IPS-NIHi11 (cell line): ENCODE data around the gene EFHC2.

ENCODE experiments used
- DNase-seq: peaks from one replicate; pipeline ENCODE4 v3.0.0; 2012; ENCODE audit warnings: mixed read lengths, low spot score

Gene EFHC2

DNA sequence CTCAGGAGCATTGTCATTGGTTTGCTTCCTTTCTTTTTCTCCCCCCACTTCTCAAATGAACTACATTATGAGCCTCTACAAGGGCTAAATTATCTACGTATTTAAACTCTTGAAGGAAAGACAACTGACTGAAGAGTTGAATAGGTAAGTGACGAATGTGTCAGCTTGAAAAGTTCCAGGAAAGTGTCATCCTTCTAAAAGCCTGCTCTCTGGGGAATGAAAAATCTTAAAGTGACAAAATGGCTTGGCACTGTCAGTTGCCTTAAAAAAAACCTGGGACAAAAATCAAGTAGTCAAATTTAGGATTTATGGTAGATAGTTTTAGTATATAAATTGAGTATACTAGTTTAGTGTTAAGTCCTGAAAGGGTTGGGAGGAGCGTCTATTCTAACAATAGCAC is 196.3 kb downstream of the EFHC2 start:
- DNase-seq: no peak

DNA sequence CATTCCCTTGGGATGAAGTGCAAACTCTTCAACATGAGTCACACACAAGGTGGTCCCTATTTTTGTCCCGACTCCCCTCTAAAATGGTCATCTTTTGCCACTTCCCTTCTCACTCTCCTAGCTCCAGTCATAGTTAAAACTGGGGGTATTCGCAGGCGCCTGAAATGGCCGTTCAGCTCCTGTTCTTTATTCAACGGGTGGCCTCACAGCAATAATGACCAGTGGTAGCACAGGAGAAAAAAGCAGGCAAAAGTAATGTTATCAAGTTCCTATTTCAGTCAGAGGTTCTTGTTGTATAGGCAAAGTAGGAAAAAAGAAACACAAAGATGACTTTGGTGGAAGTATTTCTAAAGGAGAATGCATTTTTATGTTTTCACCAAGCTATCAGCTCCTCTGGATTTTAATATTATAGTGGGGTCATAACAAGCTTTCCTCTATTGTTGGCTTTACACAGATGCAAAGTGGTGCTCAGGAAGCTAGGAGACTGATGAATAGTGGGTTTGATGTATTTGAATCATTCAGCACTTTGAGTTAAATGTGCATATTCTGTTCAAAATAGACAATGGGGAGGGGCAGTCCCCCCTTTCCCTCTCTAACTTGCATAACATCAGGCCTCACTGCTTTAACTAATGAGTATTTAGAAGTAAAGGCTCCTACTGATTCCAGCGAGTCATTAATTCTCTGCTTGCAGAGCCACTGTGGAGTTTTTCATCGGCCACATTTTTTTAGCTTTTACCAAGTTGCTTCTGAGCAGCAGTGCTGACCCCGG is 199.1 kb downstream of the EFHC2 start:
- no peak for DNase-seq

DNA sequence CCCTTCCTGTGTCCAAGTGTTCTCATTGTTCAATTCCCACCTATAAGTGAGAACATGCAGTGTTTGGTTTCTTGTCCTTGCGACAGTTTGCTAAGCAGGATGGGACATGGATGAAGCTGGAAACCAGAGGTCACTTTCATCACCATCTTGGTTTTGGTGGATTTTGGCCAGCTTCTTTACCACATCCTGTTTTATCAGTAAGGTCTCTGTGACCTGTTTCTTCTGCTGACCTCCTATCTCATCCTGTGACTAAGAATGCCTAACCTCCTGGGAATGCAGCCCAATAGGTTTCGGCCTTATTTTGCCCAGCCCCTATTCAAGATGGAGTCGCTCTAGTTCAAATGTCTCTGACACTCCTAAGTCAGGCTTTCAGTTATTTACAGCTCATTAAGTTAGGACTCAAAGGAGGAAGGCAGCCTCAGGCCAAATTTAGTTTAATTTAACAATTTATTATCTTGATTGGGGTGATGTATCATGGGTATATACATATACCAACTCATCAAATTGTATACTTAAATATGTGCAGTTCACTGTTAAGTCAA is 200.3 kb downstream of the EFHC2 start:
- no peak for DNase-seq

DNA sequence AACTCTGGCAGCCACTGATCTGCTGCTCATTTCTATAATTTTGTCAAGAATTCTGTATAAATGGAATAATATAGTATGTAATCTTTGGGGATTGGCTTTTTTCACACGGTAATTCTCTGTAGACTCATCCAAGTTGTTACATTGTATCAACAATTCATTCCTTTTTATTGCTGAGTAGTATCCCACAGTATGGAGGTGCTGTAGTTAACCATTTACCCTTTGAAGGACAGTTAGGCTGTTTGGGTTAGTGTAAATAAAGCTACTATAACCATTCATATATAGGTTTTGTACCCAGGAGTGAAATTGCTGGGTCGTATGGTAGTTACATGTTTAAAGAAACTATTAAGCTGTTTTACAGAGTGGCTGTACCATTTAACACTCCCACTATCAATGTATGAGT is 213.3 kb downstream of the EFHC2 start:
- no peak for DNase-seq

DNA sequence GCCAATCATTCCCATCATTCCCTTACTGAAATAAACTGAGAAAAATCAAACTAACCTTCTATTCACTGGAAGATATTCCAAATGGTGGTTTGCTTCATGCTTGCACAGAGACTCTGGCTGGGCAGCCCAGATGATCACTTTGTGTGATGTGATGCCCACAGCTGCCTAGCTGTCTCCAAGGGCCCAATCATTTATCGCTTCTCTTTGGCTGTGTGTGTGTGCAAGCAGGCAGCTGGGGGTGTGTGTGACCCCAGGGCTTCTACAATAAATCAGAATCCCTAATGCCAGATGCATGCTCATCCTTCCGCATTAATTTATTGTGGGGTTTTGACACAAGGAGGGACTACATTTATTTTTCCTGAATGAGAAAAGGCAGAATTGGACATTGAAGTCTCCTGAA is 230.1 kb downstream of the EFHC2 start:
- DNase-seq: no peak

DNA sequence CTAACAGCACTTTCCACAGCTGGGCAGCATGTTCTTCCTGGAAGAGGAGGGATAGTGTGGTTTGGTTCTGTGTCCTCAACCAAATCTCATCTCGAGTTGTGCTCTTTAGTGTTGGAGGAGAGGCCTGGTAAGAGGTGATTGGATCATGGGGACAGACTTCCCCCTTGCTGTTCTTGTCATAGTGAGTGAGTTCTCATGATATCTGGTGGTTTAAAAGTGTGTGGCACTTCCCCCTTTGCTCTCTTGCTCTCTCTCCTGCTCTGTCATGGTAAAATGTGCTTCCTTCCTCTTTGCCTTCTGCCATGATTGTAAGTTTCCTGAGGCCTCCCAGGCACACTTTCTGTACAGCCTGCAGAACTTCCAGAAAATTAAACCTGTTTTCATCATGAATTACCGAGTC is 236.6 kb downstream of the EFHC2 start:
- DNase-seq: no peak

DNA sequence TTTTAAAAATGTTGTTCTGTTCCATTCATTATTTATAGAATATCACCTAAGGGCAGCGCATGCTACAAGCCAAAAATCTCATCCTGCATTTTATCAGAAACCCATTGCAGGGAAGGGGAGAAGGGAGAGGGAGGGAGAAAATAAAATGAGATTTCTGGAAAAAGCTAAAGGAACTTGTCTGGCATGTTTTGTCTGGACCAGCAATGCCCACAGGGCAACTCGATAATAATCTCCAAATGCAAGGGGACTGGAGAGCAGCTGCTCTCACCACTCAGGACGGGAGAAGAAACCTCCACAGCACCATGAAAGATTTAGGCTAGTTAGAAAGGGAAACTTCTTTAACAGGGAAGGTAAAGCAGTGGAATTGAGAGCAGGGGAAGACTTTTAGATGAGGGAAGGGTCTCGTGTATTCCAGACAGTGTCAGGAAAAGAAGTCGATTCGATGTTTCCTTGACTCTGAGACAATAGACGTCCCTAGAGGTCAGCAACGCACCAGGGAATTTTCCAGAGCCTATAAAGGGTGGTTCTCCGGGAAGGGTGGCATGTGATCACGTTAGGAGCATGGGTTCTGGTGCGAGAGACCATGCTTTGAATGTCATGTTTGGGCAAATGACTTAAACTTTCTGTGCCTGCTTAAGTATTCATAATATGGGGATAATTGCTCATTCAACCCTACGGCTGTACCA is 238.1 kb downstream of the EFHC2 start:
- peak; percentile 3 for DNase-seq

DNA sequence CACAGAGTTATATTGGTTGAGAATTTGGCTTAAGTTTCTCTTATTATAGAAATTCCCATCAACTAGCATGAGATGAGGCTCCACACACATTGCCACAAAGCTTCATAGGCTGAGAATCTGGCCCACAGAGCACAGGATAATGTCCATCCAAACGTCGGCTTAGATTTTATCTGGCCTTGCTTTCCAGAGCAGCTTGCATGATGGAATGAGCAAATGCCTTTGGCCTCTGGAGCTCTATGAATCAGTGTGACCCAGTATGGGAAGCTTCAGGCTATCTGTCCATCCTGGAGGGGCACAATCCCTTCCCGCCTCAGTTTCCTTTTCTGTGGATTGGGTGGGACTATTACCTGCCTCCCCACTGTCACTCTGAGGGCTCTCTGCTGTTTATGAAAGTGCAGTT is 238.8 kb downstream of the EFHC2 start:
- no peak for DNase-seq

DNA sequence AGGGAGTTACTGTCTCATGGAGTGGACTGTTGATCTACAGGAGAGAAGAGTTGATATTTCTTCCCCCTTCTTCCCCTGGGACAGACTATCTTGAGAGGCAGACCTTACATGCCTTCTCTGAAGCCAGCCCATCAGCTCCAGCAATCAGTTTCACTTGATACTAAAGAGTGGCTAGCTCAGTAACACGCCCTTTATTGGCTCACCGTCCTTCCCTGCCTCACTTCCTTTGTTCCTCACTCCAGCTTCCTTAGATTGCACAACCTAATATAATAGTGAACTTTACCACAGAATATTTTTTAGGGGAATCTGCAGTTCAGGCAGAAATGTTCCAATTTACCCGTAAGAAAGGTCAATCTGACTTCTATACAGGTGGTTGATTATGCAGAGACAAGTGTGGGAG is 242.2 kb downstream of the EFHC2 start:
- no peak for DNase-seq

DNA sequence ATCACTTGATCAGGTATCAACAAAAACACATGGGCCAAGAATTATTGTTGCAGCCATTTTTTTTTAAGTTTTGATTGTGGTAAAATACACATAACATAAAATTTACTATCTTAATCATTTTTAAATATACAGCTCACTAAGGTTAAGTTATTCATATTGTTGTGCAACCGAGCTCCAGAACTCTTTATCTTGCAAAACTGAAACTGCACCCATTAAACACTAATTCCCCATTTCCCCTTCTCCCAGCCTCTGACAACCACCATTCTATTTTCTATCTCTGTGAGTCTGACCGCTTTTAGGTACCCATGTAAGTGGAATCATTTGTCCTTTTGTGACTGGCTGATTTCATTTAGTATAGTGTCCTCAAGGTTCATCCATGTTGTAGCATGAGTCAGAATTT is 244.1 kb downstream of the EFHC2 start:
- DNase-seq: no peak
